HepG2 (cell line): ENCODE results near the gene CCDC93. TPM values are rescaled to one million over a fixed set of nuclear protein-coding genes. Genes with fewer than 3 reads are reported as not detected.
A peak's percentile ranks its signal among the peaks of the same experiment; 100 is the strongest.

Experiments used
- ARNTL ChIP-seq: sonication (generic); formaldehyde crosslinking; IDR thresholded peaks from 2 replicates; pipeline ENCODE4 v1.4.0; 2020; ENCODE audit warnings: mild to moderate bottlenecking, missing genetic modification reagents
- BRD4 ChIP-seq: sonication (generic); formaldehyde crosslinking; IDR thresholded peaks from 2 replicates; pipeline ENCODE4 v1.4.0; 2020; ENCODE audit warnings: missing genetic modification reagents
- CBX1 ChIP-seq: IDR thresholded peaks from one replicate; pipeline ENCODE4 v1.6.1; 2016; ENCODE audit warnings: antibody characterized with exemption, low read depth
- CCDC6 ChIP-seq: sonication (generic); formaldehyde crosslinking; IDR thresholded peaks from 2 replicates; pipeline ENCODE4 v1.8.1; 2022; ENCODE audit warnings: mild to moderate bottlenecking, missing genetic modification reagents, moderate library complexity
- DNMT1 ChIP-seq: sonication (generic); formaldehyde crosslinking; IDR thresholded peaks from 2 replicates; pipeline ENCODE4 v1.5.1; 2020; ENCODE audit warnings: mild to moderate bottlenecking, missing genetic modification reagents
- GMEB1 ChIP-seq: sonication (generic); formaldehyde crosslinking; IDR thresholded peaks from 2 replicates; pipeline ENCODE4 v1.5.1; 2020; ENCODE audit warnings: missing genetic modification reagents, mild to moderate bottlenecking, borderline replicate concordance
- GPN1 ChIP-seq: sonication (generic); formaldehyde crosslinking; IDR thresholded peaks from 2 replicates; pipeline ENCODE4 v1.5.1; 2020; ENCODE audit warnings: missing genetic modification reagents, borderline replicate concordance
- HNRNPL ChIP-seq: fragments of 200-400 bp; formaldehyde crosslinking; IDR thresholded peaks from 2 replicates; pipeline ENCODE4 v1.6.1; 2017; ENCODE audit warnings: mild to moderate bottlenecking, low read depth, low read length
- KAT7 ChIP-seq: IDR thresholded peaks from 2 replicates; pipeline ENCODE4 v1.6.1; 2018; ENCODE audit warnings: borderline replicate concordance, missing compliant biosample characterization
- KDM2A ChIP-seq: sonication (generic); formaldehyde crosslinking; IDR thresholded peaks from 2 replicates; pipeline ENCODE4 v1.4.0; 2020; ENCODE audit warnings: low read depth, missing genetic modification reagents, borderline replicate concordance
- MEIS1 ChIP-seq: sonication (generic); formaldehyde crosslinking; IDR thresholded peaks from 2 replicates; pipeline ENCODE4 v1.9.0; 2021; ENCODE audit warnings: mild to moderate bottlenecking, missing genetic modification reagents, moderate library complexity, borderline replicate concordance
- MEIS2 ChIP-seq: sonication (generic); formaldehyde crosslinking; IDR thresholded peaks from 2 replicates; pipeline ENCODE4 v1.9.0; 2021; ENCODE audit warnings: mild to moderate bottlenecking, missing genetic modification reagents
- MZF1 ChIP-seq: sonication (generic); formaldehyde crosslinking; IDR thresholded peaks from 2 replicates; pipeline ENCODE4 v1.8.1; 2023; ENCODE audit warnings: mild to moderate bottlenecking, missing genetic modification reagents, borderline replicate concordance
- RFX5 ChIP-seq: IDR thresholded peaks from 2 replicates; pipeline ENCODE4 v1.6.1; 2011; ENCODE audit warnings: low read depth, low read length, improper control_type of control experiment
- SMARCC2 ChIP-seq: fragments of 450-650 bp; IDR thresholded peaks from 2 replicates; pipeline ENCODE4 v1.6.1; 2017; ENCODE audit warnings: antibody characterized with exemption, mild to moderate bottlenecking
- TARDBP ChIP-seq: sonication (generic); formaldehyde crosslinking; IDR thresholded peaks from 2 replicates; pipeline ENCODE4 v1.8.0; 2022; ENCODE audit warnings: mild to moderate bottlenecking, missing genetic modification reagents
- TBX3 ChIP-seq: fragments of 450-650 bp; IDR thresholded peaks from 2 replicates; pipeline ENCODE4 v1.6.1; 2017; ENCODE audit warnings: antibody characterized with exemption, mild to moderate bottlenecking, inconsistent platforms, borderline replicate concordance
- TEF ChIP-seq: sonication (generic); formaldehyde crosslinking; IDR thresholded peaks from 2 replicates; pipeline ENCODE4 v1.5.0; 2020; ENCODE audit warnings: missing genetic modification reagents
- ZBTB10 ChIP-seq: sonication (generic); formaldehyde crosslinking; IDR thresholded peaks from 2 replicates; pipeline ENCODE4 v1.4.0; 2020; ENCODE audit warnings: missing genetic modification reagents, borderline replicate concordance
- ZBTB7B ChIP-seq: sonication (generic); formaldehyde crosslinking; IDR thresholded peaks from 2 replicates; pipeline ENCODE4 v1.4.0; 2020; ENCODE audit warnings: missing genetic modification reagents
- ZFP1 ChIP-seq: IDR thresholded peaks from 2 replicates; pipeline ENCODE4 v1.6.1; 2016
- ZFP36L1 ChIP-seq: sonication (generic); formaldehyde crosslinking; IDR thresholded peaks from 2 replicates; pipeline ENCODE4 v1.8.0; 2022; ENCODE audit warnings: mild to moderate bottlenecking, missing genetic modification reagents, moderate library complexity
- ZKSCAN8 ChIP-seq: IDR thresholded peaks from 2 replicates; pipeline ENCODE4 v1.6.1; 2016; ENCODE audit warnings: borderline replicate concordance, missing genetic modification reagents, missing compliant biosample characterization
- ZNF30 ChIP-seq: sonication (generic); formaldehyde crosslinking; IDR thresholded peaks from 2 replicates; pipeline ENCODE4 v1.5.0; 2020; ENCODE audit warnings: mild to moderate bottlenecking, missing genetic modification reagents
- ZNF446 ChIP-seq: sonication (generic); formaldehyde crosslinking; IDR thresholded peaks from 2 replicates; pipeline ENCODE4 v1.5.0; 2020; ENCODE audit warnings: mild to moderate bottlenecking, missing genetic modification reagents
- ZNF572 ChIP-seq: sonication (generic); formaldehyde crosslinking; IDR thresholded peaks from 2 replicates; pipeline ENCODE4 v1.5.1; 2020; ENCODE audit warnings: mild to moderate bottlenecking, missing genetic modification reagents
- ZNF713 ChIP-seq: sonication (generic); formaldehyde crosslinking; IDR thresholded peaks from 2 replicates; pipeline ENCODE4 v1.4.0; 2020; ENCODE audit warnings: mild to moderate bottlenecking, missing genetic modification reagents
- ZNF83 ChIP-seq: sonication (generic); formaldehyde crosslinking; IDR thresholded peaks from 2 replicates; pipeline ENCODE4 v1.4.0; 2020; ENCODE audit warnings: missing genetic modification reagents, mild to moderate bottlenecking, borderline replicate concordance
- ZSCAN21 ChIP-seq: sonication (generic); formaldehyde crosslinking; IDR thresholded peaks from 2 replicates; pipeline ENCODE4 v1.8.0; 2022; ENCODE audit warnings: mild to moderate bottlenecking, missing genetic modification reagents, moderate library complexity, borderline replicate concordance
- polyA plus RNA-seq, 8 experiments: library from polyadenylated mRNA; depleted of rRNA in 3 of 8; stranded (reverse) in 7 of 8; unstranded in 1 of 8; fragments of >200 nt; fragmentation: Illumina TruSeq in 4 of 8; extraction: Trizol in 4 of 8; gene quantifications; 2 replicates each; pipeline versions ENCODE4 v1.2.1 to v1.2.3, GENCODE V29; 2011 to 2016; ENCODE audit warnings: low read depth in 4 of 8, missing spikeins in 1 of 8, mixed read lengths in 1 of 8; ENCODE audit not compliant: insufficient read depth in 1 of 8
- total RNA-seq, 5 experiments: library from RNA; depleted of rRNA; stranded (reverse); fragments of >200 nt; fragmentation: Illumina TruSeq; extraction: Trizol; gene quantifications; 2 replicates each; pipeline ENCODE4 v1.2.3, GENCODE V29; 2016; ENCODE audit warnings: low read depth in 1 of 5

The CCDC93 gene
- total and polyA plus RNA-seq, 2 of the 13 experiments (the other 11 are each of a cell fraction or from before 2014, with no cell fraction given) = 37.2 to 53.2 TPM

- no peak for TF ChIP-seq BRD4 (CRISPR knock-in tag)
- TF ChIP-seq ZNF713 = no peak
- no peak for TF ChIP-seq TEF
- no peak for TF ChIP-seq ZNF446 (CRISPR knock-in tag)
- 0 out of 2 replicates have a peak, but pooled peaks have one; percentile 26 for TF ChIP-seq GPN1 (CRISPR knock-in tag)
- peak; percentile 48; the same call in 1 of the 2 replicates for TF ChIP-seq ZNF30
- no peak for TF ChIP-seq CBX1
- no peak for TF ChIP-seq DNMT1 (CRISPR knock-in tag)
- TF ChIP-seq MEIS2 (CRISPR knock-in tag) = no peak
- no peak; the same call in 1 of the 2 replicates for TF ChIP-seq ZSCAN21 (CRISPR knock-in tag)
- TF ChIP-seq TBX3 = no peak
- TF ChIP-seq ZBTB10 = no peak; the same call in 1 of the 2 replicates
- TF ChIP-seq ZKSCAN8 (CRISPR knock-in tag) = no peak
- no peak for TF ChIP-seq MEIS1
- TF ChIP-seq RFX5 = no peak
- no peak for TF ChIP-seq MZF1 (CRISPR knock-in tag)
- no peak for TF ChIP-seq ZNF572
- TF ChIP-seq HNRNPL = no peak
- TF ChIP-seq SMARCC2 = no peak
- no peak for TF ChIP-seq TARDBP
- TF ChIP-seq KAT7 (CRISPR knock-in tag) = 0 out of 2 replicates have a peak, but pooled peaks have one; percentile 48
- no peak for TF ChIP-seq ZFP36L1 (CRISPR knock-in tag)
- TF ChIP-seq ZNF83 (CRISPR knock-in tag) = no peak
- TF ChIP-seq KDM2A (CRISPR knock-in tag) = peak; percentile 72; the same call in 1 of the 2 replicates
- TF ChIP-seq ARNTL (CRISPR knock-in tag) = no peak; the same call in 1 of the 2 replicates
- TF ChIP-seq CCDC6 (CRISPR knock-in tag) = no peak
- TF ChIP-seq GMEB1 (CRISPR knock-in tag) = 0 out of 2 replicates have a peak, but pooled peaks have one; percentile 44
- TF ChIP-seq ZFP1 (CRISPR knock-in tag) = no peak
- peak; percentile 80 for TF ChIP-seq ZBTB7B (CRISPR knock-in tag)
Measured at GRCh38 chr2:118013221-118013723, 598 bp downstream of the CCDC93 start (continued).
